Measurements from ENCODE around the gene PRR23A.

- TF ChIP-seq CTCF (IDR thresholded peaks at IDR 0.05), result no peak
- no peak for TF ChIP-seq POLR2A (IDR thresholded peaks at IDR 0.05)
These were observed 30.7 kb downstream of the PRR23A start for GRCh38 chr3:138975351-138975750.
